ENCODE results near the gene C4orf51. TPM values are rescaled to one million over a fixed set of nuclear protein-coding genes. Genes with fewer than 3 reads are reported as not detected.
A peak's percentile ranks its signal among the peaks of the same experiment; 100 is the strongest.

C4orf51 gene
- total RNA-seq, 2 experiments from 2014 or later: not detected

DNA sequence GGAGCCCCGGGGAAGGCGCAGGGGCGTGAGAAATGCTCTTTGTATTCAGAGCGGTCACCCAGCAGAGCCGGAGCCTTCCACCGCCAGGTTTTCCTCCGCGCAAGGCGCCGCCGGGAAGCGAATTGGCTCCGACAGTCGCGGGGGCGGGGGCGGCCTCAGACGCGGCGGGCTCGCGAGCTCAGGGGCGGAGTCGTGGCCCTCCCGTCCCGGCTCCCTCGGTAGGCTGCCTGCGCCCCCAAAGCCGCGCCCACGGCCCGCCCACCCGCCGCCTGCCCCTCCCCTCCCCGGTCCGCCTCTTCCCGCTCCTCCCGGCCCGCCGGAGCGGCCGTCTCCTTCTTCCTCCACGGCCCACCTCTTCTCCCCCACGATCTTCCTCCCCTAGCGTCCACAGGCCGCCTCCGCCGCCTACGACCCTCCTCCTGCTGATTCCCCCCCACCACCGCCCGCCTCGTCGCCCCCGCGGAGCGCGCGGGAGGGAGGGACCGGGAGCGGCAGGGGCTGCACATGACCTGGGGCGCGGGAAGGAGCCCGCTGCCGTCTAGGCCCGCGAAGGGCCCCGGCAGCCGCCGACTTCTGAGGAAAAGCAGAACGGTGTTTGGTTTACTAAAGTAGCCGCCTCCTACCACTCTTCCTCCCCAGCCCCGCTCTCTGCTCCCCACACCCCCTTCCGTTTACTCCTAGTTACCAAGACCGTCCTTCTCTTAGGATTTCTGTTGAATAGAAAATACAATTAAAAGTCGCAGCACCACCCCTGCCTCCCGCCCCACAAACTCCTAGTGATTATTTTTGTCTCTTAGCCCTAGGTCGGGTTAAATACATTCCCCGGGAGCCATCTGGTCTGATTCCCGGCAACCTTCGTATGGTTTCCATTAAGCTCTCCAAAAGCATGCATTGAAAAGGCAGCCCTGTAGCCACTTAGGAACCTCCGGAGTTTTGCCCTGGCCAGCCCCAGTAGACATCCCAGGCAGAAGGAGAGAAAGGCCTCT is 53.2 kb downstream of the C4orf51 start:
- ChIA-PET CTCF (no interaction called here), POLR2A (interaction anchor here (0.7 kb wide), 1 partner anchor 12 kb away, joined by 3 read pairs; no protein-coding TSS in a partner anchor)
- DNase-seq: peak; percentile 92
- Mint-ChIP-seq H3K27me3 (no peaks in the 10 kb centered on the region), H3K27ac (peak overlapping the region; percentile 56), H3K4me1 (peaks cover 23% of the 10 kb centered on the region), H3K4me3 (peak overlapping the region; percentile 65), H3K9me3 (ENCODE audit: low read depth) (no peaks in the 10 kb centered on the region), H3K36me3 (ENCODE audit: low read depth) (no peaks in the 10 kb centered on the region)
- peak; percentile 92 for ATAC-seq
- intact Hi-C loops (cut with DNase I, micrococcal nuclease): loop anchor here (1.0 to 5.0 kb wide), 9 partner anchors 75 to 724 kb away; partner anchors contain the start of genes ABCE1 (in 1 of the 2), ANAPC10 (in 1 of the 2), LSM6 (in 1 of the 2) and MMAA (in 1 of the 2)

DNA sequence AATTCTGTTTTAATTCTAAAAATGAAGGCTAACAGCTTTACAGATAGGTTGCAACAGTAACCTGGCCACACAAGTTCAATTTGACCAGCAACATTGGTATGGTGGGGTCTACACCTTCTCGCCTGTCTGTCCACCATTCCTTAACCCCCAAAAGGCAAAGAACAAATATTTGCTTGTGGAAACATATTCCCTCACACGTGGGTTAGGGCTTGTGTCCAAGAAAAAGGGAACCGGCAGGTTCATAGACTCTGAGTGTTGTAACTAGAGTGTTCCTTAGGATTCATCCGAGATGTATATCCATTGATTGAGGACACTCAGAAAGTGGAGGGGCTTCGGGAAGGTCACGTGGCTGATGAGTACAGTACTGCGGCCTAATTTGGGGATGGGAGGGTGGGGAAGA is 54.1 kb downstream of the C4orf51 start:
- Mint-ChIP-seq H3K27me3 (no peaks in the 10 kb centered on the region), H3K9me3 (ENCODE audit: low read depth) (no peaks in the 10 kb centered on the region), H3K36me3 (ENCODE audit: low read depth) (no peaks in the 10 kb centered on the region), H3K4me1 (peaks cover 23% of the 10 kb centered on the region), H3K27ac (no peak overlapping the region), H3K4me3 (no peak overlapping the region)
- CTCF ChIA-PET: no interaction called here
- POLR2A ChIA-PET: interaction anchor here (0.6 kb wide), 1 partner anchor 552 kb away, joined by 8 read pairs; no protein-coding TSS in a partner anchor
- intact Hi-C loops (cut with DNase I, micrococcal nuclease): loop anchor here (5.0 kb wide), 3 partner anchors 112 to 723 kb away; partner anchors contain the start of gene LSM6 (in 1 of the 2)
- no peak for ATAC-seq
- DNase-seq: no peak

DNA sequence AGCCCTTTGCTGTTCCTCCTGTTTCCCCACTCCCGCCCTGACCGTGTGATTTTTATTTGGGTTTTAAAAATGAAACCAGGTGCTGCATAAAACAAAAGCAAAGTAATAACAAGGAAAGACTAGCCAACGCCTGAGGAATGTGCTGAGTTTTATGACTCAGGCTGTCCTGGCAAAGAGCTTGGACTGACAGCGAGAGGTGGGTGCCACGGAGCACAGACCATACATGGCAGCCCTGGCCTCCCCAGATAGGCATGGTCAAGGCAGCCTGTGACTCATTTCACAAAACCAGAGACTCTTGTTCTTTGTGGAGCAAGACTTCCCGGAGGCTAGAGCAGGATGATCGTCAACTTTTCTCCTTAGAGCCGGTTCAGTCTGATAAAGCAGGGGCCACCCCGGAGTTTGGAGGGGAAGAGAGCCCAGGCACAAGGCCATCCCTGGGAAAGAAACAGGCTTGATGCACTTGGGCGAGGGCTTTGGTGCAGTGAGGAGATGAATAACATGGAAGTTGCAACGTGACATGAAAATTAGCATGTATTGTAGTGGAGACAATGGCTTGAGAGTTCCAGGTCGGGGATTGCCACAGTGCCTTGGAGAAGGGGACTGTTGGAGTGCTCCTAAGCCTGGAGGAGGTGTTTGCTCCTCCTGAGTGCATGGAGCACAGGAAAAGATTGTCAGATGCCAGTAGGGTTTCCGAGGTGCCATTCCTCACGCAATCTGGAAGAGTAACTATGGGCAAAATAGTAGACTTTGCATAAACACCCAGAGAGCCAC is 54.8 kb downstream of the C4orf51 start:
- Mint-ChIP-seq H3K4me3 (no peak overlapping the region), H3K4me1 (peaks cover 23% of the 10 kb centered on the region), H3K27ac (no peak overlapping the region), H3K27me3 (peaks cover 2% of the 10 kb centered on the region), H3K9me3 (ENCODE audit: low read depth) (no peaks in the 10 kb centered on the region), H3K36me3 (ENCODE audit: low read depth) (no peaks in the 10 kb centered on the region)
- DNase-seq: peak; percentile 10
- CTCF ChIA-PET: no interaction called here
- intact Hi-C loops (cut with DNase I, micrococcal nuclease): loop anchor here (5.0 kb wide), 3 partner anchors 112 to 723 kb away; partner anchors contain the start of gene LSM6 (in 1 of the 2)
- ATAC-seq: peak; percentile 14
- POLR2A ChIA-PET: no interaction called here

GRCh38 chr4:145735347-145735675 is 55.4 kb downstream of the C4orf51 start:
- ChIA-PET CTCF (no interaction called here), POLR2A (no interaction called here)
- H3K4me1 Mint-ChIP-seq: peaks cover 23% of the 10 kb centered on the region
- H3K27me3 Mint-ChIP-seq: peaks cover 2% of the 10 kb centered on the region
- no peak overlapping the region for H3K27ac Mint-ChIP-seq
- no peak overlapping the region for H3K4me3 Mint-ChIP-seq
- ATAC-seq (no peak), DNase-seq (no peak)
- H3K9me3 Mint-ChIP-seq (ENCODE audit: low read depth): no peaks in the 10 kb centered on the region
- intact Hi-C loops (cut with DNase I, micrococcal nuclease): no loop called here
- no peaks in the 10 kb centered on the region for H3K36me3 Mint-ChIP-seq (ENCODE audit: low read depth)

DNA sequence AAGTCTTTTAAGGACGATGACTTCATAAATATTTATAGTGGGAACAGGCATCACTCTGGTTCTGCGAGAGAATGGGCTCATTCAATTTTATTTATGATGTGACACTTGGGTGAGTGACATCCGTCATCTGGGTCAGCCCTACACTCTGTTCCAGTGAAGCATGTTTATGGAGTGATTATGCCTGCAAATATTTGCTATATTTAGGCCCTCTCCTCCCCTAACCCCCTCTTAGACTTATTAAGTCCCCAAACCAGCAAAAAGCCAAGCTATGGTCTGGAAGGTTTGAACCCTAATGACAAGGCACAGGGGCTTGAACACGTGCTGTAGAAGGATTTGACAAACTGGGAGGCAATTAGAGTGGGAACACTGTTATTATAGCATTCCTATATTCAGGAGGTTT is 55.9 kb downstream of the C4orf51 start:
- CTCF ChIA-PET: interaction anchor here (0.8 kb wide), 1 partner anchor 22 kb away, joined by 4 read pairs; no protein-coding TSS in a partner anchor
- Mint-ChIP-seq H3K36me3 (ENCODE audit: low read depth) (no peaks in the 10 kb centered on the region), H3K9me3 (ENCODE audit: low read depth) (no peaks in the 10 kb centered on the region), H3K4me1 (peaks cover 23% of the 10 kb centered on the region), H3K4me3 (no peak overlapping the region), H3K27me3 (peaks cover 2% of the 10 kb centered on the region), H3K27ac (no peak overlapping the region)
- ATAC-seq: no peak
- POLR2A ChIA-PET: no interaction called here
- no peak for DNase-seq
- intact Hi-C loops (cut with DNase I, micrococcal nuclease): no loop called here

DNA sequence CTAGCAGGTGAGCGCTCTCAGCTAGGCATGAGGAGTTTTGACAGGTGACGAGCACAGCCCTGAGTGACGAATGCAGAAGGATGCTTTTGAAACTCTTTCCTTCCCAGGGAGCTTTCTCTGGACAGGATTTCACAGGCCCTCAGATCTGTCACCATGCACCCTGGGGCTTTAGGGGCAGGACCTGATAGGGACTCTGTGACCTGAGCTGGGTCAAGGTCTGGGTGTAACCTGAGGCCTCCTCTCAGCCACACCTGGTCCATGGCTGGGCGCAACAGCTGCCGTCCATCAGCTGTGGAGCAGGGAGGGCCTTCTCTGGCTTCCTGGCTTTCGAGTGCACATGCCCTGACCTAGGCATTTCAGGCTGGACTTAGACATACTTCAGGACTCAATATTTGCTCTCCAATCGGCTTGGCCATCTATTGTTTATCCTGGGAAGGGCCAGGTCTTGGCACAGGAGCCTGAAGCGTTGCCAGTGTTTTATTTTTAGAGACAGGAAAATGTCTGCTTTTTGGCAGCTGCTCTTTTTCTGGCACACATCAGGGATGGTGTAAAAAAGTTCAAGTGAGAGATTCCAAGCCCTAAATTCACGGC is 56.4 kb downstream of the C4orf51 start:
- Mint-ChIP-seq H3K9me3 (ENCODE audit: low read depth) (no peaks in the 10 kb centered on the region), H3K4me1 (peaks cover 23% of the 10 kb centered on the region), H3K27me3 (peaks cover 2% of the 10 kb centered on the region), H3K4me3 (no peak overlapping the region), H3K36me3 (ENCODE audit: low read depth) (no peaks in the 10 kb centered on the region), H3K27ac (no peak overlapping the region)
- DNase-seq (no peak), ATAC-seq (no peak)
- POLR2A ChIA-PET: no interaction called here
- intact Hi-C loops (cut with DNase I, micrococcal nuclease): no loop called here
- CTCF ChIA-PET: interaction anchor here (0.8 kb wide), 1 partner anchor 21 kb away, joined by 4 read pairs; no protein-coding TSS in a partner anchor

- DNase-seq (no peak), ATAC-seq (no peak)
- peaks cover 11% of the 10 kb centered on the region for H3K27me3 Mint-ChIP-seq
- no peak overlapping the region for H3K27ac Mint-ChIP-seq
- CTCF ChIA-PET: no interaction called here
- peaks cover 2% of the 10 kb centered on the region for H3K4me1 Mint-ChIP-seq
- intact Hi-C loops (cut with DNase I, micrococcal nuclease): no loop called here
- no peak overlapping the region for H3K4me3 Mint-ChIP-seq
- no peaks in the 10 kb centered on the region for H3K36me3 Mint-ChIP-seq (ENCODE audit: low read depth)
- POLR2A ChIA-PET: no interaction called here
- H3K9me3 Mint-ChIP-seq (ENCODE audit: low read depth): no peaks in the 10 kb centered on the region
Measured at GRCh38 chr4:145739845-145740244, 59.9 kb downstream of the C4orf51 start.

DNA sequence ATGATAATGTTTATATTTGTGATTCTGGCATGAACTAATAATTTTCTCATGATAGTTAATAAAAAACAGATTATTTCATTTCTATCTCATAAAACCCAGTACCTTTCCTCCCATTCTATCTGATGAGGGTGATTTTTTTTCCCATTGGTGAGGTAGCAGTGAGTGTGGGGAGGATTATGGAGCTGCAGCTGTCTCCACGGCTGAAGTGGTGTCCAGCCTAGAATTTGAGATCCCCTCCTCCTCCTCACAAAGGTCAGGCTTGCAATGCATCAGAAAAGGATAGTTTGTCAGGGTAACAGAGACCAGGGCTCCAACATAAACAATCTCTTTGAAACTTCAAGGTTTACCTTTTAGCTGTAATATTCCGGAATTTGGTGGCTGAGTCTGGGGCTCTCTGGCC is 60.9 kb downstream of the C4orf51 start:
- ATAC-seq (no peak), DNase-seq (no peak)
- Mint-ChIP-seq H3K4me1 (no peaks in the 10 kb centered on the region), H3K36me3 (ENCODE audit: low read depth) (no peaks in the 10 kb centered on the region), H3K27me3 (peaks cover 13% of the 10 kb centered on the region), H3K4me3 (no peak overlapping the region), H3K9me3 (ENCODE audit: low read depth) (no peaks in the 10 kb centered on the region), H3K27ac (no peak overlapping the region)
- ChIA-PET POLR2A (no interaction called here), CTCF (no interaction called here)
- intact Hi-C loops (cut with DNase I, micrococcal nuclease): no loop called here

GRCh38 chr4:145743641-145744040 is 63.7 kb downstream of the C4orf51 start:
- H3K27ac Mint-ChIP-seq: no peak overlapping the region
- H3K36me3 Mint-ChIP-seq (ENCODE audit: low read depth): no peaks in the 10 kb centered on the region
- no peaks in the 10 kb centered on the region for H3K4me1 Mint-ChIP-seq
- no peaks in the 10 kb centered on the region for H3K9me3 Mint-ChIP-seq (ENCODE audit: low read depth)
- H3K4me3 Mint-ChIP-seq: no peak overlapping the region
- intact Hi-C loops (cut with DNase I, micrococcal nuclease): no loop called here
- CTCF ChIA-PET: interaction anchor here (0.6 kb wide), 1 partner anchor 602 kb away, joined by 3 read pairs; no protein-coding TSS in a partner anchor
- POLR2A ChIA-PET: no interaction called here
- DNase-seq: no peak
- no peak for ATAC-seq
- H3K27me3 Mint-ChIP-seq: peaks cover 28% of the 10 kb centered on the region

DNA sequence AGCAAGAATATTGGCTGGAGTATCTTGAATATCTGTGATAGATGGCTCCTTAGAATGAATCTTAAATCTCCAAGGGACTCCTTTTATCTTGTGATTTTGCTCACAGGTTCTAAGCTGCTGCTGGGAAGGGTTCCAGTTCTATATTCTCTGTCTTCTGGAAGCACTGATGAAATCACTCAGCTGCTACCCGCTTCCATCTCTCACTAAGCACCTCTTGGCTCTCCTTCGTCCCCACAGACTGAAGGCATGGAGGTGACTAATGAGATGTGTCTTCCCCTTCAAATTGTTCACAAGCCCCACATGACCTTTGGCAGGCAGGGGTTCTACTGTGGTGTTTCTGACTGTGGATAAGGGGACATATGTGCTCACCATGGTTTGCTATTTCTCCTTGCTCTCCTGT is 75.9 kb downstream of the C4orf51 start:
- CTCF ChIA-PET: interaction anchor here (0.8 kb wide), 1 partner anchor 43 kb away, joined by 3 read pairs; no protein-coding TSS in a partner anchor
- H3K4me3 Mint-ChIP-seq: no peak overlapping the region
- ATAC-seq: peak; percentile 48

DNA sequence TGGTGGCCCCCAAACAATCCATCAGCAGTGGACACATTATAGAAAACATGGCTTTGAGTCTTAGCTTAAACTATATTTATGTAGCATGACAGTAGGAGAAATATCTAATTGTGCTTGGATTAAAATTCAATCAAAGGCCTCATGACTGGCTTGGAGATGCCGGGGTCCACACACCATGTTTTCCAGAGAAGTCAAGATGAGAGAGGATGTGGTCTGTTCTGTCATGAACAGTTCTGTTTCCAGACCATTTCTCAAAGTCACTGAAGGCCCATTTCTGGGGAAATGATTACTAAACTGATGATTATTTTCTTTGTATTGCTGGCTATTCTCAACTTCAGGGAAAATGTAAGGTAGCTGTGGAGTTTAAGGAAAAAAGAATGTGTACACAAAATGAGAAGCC is 76.3 kb downstream of the C4orf51 start:
- H3K27ac Mint-ChIP-seq: peak overlapping the region; percentile 53
- DNase-seq (peak; percentile 30), ATAC-seq (peak; percentile 59)
- intact Hi-C loops (cut with DNase I, micrococcal nuclease): no loop called here
- POLR2A ChIA-PET: no interaction called here
- CTCF ChIA-PET: no interaction called here
- H3K4me1 Mint-ChIP-seq: peaks cover 30% of the 10 kb centered on the region
- peaks cover 30% of the 10 kb centered on the region for H3K36me3 Mint-ChIP-seq (ENCODE audit: low read depth)
- peaks cover 1% of the 10 kb centered on the region for H3K27me3 Mint-ChIP-seq
- H3K4me3 Mint-ChIP-seq: no peak overlapping the region
- H3K9me3 Mint-ChIP-seq (ENCODE audit: low read depth): peaks cover 2% of the 10 kb centered on the region

More for the DNA sequence above, 75.9 kb downstream of the C4orf51 start:
- POLR2A ChIA-PET: no interaction called here
- H3K36me3 Mint-ChIP-seq (ENCODE audit: low read depth): peaks cover 27% of the 10 kb centered on the region
- H3K27me3 Mint-ChIP-seq: peaks cover 1% of the 10 kb centered on the region
- peak overlapping the region; percentile 53 for H3K27ac Mint-ChIP-seq
- H3K4me1 Mint-ChIP-seq: peaks cover 30% of the 10 kb centered on the region
- no peak for DNase-seq
- peaks cover 2% of the 10 kb centered on the region for H3K9me3 Mint-ChIP-seq (ENCODE audit: low read depth)
- intact Hi-C loops (cut with DNase I, micrococcal nuclease): no loop called here
